NB4 (cell line): ENCODE results near the gene NFE2L1.

Source experiments
- MYC ChIP-seq: IDR thresholded peaks from 2 replicates; pipeline ENCODE4 v1.6.1; 2011; ENCODE audit warnings: low read depth, low read length
- TF ChIP-seq, protein P1 (sequence below): IDR thresholded peaks from one replicate; pipeline ENCODE4 v1.5.1; 2012; ENCODE audit warnings: low read depth, low read length

GRCh38 chr17:48060249-48060648 is 12.1 kb downstream of the NFE2L1 start:
- TF ChIP-seq, protein P1, sequence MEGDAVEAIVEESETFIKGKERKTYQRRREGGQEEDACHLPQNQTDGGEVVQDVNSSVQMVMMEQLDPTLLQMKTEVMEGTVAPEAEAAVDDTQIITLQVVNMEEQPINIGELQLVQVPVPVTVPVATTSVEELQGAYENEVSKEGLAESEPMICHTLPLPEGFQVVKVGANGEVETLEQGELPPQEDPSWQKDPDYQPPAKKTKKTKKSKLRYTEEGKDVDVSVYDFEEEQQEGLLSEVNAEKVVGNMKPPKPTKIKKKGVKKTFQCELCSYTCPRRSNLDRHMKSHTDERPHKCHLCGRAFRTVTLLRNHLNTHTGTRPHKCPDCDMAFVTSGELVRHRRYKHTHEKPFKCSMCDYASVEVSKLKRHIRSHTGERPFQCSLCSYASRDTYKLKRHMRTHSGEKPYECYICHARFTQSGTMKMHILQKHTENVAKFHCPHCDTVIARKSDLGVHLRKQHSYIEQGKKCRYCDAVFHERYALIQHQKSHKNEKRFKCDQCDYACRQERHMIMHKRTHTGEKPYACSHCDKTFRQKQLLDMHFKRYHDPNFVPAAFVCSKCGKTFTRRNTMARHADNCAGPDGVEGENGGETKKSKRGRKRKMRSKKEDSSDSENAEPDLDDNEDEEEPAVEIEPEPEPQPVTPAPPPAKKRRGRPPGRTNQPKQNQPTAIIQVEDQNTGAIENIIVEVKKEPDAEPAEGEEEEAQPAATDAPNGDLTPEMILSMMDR: no peak
- TF ChIP-seq MYC: no peak
